Upper lobe of left lung (tissue), 6 donors: ENCODE measurements around the gene DYNC2LI1. TPM values are rescaled to one million over a fixed set of nuclear protein-coding genes. Genes with fewer than 3 reads are reported as not detected.
A peak's percentile ranks its signal among the peaks of the same experiment; 100 is the strongest.

Experiments
- ATAC-seq, 2 donors: fragments of 200-7000 bp; cut with Tn5 transposase; one replicate each; pipeline ENCODE4 v1.9.1; 2022; ENCODE audit warnings: mild to moderate bottlenecking in 2 of 2, moderate library complexity in 2 of 2; ENCODE audit not compliant: low FRiP score in 2 of 2
- DNase-seq, 2 donors: peaks; one replicate each; pipeline ENCODE4 v3.0.0-alpha.2; 2019 to 2020
- H3K27ac ChIP-seq, 4 donors: fragments of 200-600 bp; sonication (generic); one replicate each; pipeline ENCODE4 v1.5.1; 2016 to 2019
- H3K27me3 ChIP-seq, 4 donors: fragments of 200-600 bp; sonication (generic); one replicate each; pipeline ENCODE4 v1.5.1; 2017 to 2019
- H3K36me3 ChIP-seq, 4 donors: fragments of 200-600 bp; sonication (generic); one replicate each; pipeline ENCODE4 v1.5.1; 2016 to 2019
- H3K4me1 ChIP-seq, 4 donors: fragments of 200-600 bp; sonication (generic); one replicate each; pipeline ENCODE4 v1.5.1; 2018 to 2019
- H3K4me3 ChIP-seq, 4 donors: fragments of 200-600 bp; sonication (generic); one replicate each; pipeline ENCODE4 v1.5.1; 2017 to 2019; ENCODE audit warnings: mild to moderate bottlenecking in 2 of 4, moderate library complexity in 1 of 4
- H3K9me3 ChIP-seq, 4 donors: fragments of 200-600 bp; sonication (generic); one replicate each; pipeline ENCODE4 v1.5.1; 2018 to 2019
- CTCF ChIP-seq, 6 experiments: fragments of 450-650 bp in 4 of 6; fragments of 200-600 bp in 2 of 6; sonication (generic) in 2 of 6; IDR thresholded peaks; one replicate each; pipeline ENCODE4 v1.5.1; 2016 to 2019; ENCODE audit warnings: antibody characterized with exemption in 6 of 6
- EP300 ChIP-seq, 4 donors: sonication (generic); formaldehyde crosslinking; IDR thresholded peaks; one replicate each; pipeline ENCODE4 v1.5.1; 2017; ENCODE audit warnings: antibody characterized with exemption in 4 of 4, control low read depth in 2 of 4
- POLR2A ChIP-seq, 4 donors: fragments of 450-650 bp; IDR thresholded peaks; one replicate each; pipeline ENCODE4 v1.5.1; 2016 to 2017; ENCODE audit warnings: antibody characterized with exemption in 4 of 4, mild to moderate bottlenecking in 2 of 4
- POLR2AphosphoS5 ChIP-seq, 2 donors: sonication (generic); formaldehyde crosslinking; IDR thresholded peaks; one replicate each; pipeline ENCODE4 v1.5.1; 2017; ENCODE audit warnings: antibody characterized with exemption in 2 of 2
- WGBS, 2 donors: methylation state at CpG; one replicate each; pipeline ENCODE4 v1.1.5; 2017 to 2018; 5-methylcytosine and 5-hydroxymethylcytosine counted together
- total RNA-seq, 6 donors: library from RNA; depleted of rRNA in 4 of 6; stranded (reverse); fragments of >200 nt in 4 of 6; gene quantifications; one replicate each; pipeline versions ENCODE4 v1.1.0 to v1.2.1, GENCODE V29; 2016 to 2021
- donor health status: DM: no; HTN: no; CAD: no; lungs with moderate emphysema.
- donor health status: DM: no; HTN: yes; CAD: no; lungs with severe emphysema.

Gene DYNC2LI1
- total RNA-seq, 6 donors from 2014 or later, result 15.8 to 58.2 (median 18.1) TPM

GRCh38 chr2:43837831-43838559 lies 64.2 kb downstream of the DYNC2LI1 start:
- H3K27ac ChIP-seq, result no peak overlapping the region
- ATAC-seq, result no peak
- no peaks in the 10 kb centered on the region for H3K9me3 ChIP-seq
- TF ChIP-seq POLR2A (IDR thresholded peaks at IDR 0.05) (no peak), EP300 (IDR thresholded peaks at IDR 0.05) (no peak), POLR2AphosphoS5 (IDR thresholded peaks at IDR 0.05) (no peak), CTCF (IDR thresholded peaks at IDR 0.05) (no peak)
- H3K36me3 ChIP-seq, result no peaks in the 10 kb centered on the region
- no peaks in the 10 kb centered on the region for H3K4me1 ChIP-seq
- no peak overlapping the region for H3K4me3 ChIP-seq
- no peaks in the 10 kb centered on the region for H3K27me3 ChIP-seq
- DNase-seq, result no peak
- WGBS, 2 donors, result 85 to 88% methylated on average over 16 to 21 of the region's 21 CpGs

DNA sequence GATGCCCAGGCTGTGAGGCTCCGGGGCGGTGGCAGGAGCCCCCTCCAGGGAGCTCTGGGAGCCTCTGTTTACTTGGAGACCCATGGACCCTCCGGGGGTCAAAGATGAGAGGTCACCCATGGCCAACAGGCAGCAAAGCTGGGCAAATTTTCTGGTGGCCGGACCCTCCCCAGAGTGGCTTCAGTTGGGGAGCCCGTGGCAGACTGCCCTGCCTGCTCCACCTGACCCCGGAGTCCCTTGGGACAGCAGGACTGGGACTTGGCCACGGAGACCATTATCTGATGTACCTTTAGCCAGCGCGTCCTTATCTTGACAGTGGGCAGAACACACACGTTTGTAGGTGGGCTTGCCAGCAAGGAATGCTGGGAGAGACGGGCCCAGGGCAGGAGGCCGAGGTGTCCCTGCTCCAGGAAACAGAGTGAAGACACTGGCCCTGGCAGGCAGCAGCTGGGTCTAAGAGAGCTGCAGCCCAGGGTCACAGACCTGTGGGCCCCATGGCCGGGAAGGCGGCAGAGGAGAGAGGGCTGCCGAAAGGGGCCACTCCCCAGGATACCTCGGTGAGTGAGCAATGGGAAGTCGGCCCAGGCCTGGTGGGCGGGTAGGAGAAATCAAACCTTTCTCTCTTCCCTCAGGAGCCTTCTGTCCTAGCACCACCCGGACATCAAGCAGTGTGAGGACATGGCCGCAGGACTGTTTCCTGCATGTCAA lies 64.9 kb downstream of the DYNC2LI1 start, which contains the start of the genes ABCG5 and ABCG8:
TSS of gene ABCG5 (minus strand) at position 280 of the 708 bp plus-strand sequence. CDS start at position 120, 160 bp downstream.
TSS of gene ABCG8 (plus strand) at position 412 of the 708 bp plus-strand sequence. CDS start at position 495, 83 bp downstream.
- TF ChIP-seq CTCF (IDR thresholded peaks at IDR 0.05), result no peak
- TF ChIP-seq POLR2A (IDR thresholded peaks at IDR 0.05), result no peak
- TF ChIP-seq POLR2AphosphoS5 (IDR thresholded peaks at IDR 0.05), result no peak
- no peak for TF ChIP-seq EP300 (IDR thresholded peaks at IDR 0.05)
- ATAC-seq (peak in 1 of 2 donors; percentile 9), DNase-seq (peak in 1 of 2 donors; percentile 65)
- H3K9me3 ChIP-seq, result no peaks in the 10 kb centered on the region
- 82 to 92% methylated on average over 13 to 18 of the region's 20 CpGs for WGBS, 2 donors
- no peak within 1 kb of the TSS for H3K27ac ChIP-seq
- H3K4me1 ChIP-seq, result no peaks in the 10 kb centered on the region
- H3K4me3 ChIP-seq, result no peak within 1 kb of the TSS
- H3K36me3 ChIP-seq, result no peaks in the 10 kb centered on the region
- no peaks in the 10 kb centered on the region for H3K27me3 ChIP-seq

DNA sequence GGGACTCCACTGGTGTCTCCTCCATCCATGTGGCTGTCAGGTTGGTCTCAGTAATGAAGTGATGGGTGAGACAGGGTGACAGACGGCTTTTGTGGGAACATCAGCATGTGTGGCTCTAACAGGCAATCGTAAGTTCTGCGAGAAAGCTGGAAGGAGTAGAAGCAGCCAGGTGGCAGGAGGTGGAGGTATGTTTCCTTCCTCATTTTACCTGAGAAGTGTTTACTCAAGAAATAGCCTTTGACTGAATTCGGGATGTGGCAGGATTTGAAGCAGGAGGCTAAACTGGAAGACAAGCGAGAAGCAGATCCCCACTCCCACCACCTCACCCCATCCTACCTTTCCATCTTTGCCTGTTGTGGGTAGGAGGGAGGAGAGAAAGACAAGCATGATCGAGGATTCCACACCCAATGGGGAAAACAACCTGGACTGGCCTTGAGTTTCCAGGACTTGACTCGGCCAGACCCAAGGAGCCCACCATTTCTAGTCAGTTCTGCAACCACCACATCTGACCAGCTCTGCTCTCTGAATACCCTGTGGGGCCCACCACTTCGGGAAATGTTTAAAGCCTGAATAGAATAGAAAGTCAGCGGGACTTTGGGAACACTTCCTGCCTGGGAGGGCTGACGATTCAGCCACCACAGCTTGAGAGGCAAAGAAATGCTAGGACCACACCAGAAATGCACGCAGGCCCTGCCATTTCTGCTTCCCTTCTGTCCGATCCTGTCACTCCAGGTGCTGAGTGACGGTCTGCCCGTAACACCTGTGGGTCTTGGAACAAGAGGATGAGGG lies 66.1 kb downstream of the DYNC2LI1 start:
- Histone ChIP-seq H3K4me1 (no peaks in the 10 kb centered on the region), H3K4me3 (no peak overlapping the region), H3K9me3 (no peaks in the 10 kb centered on the region), H3K27me3 (no peaks in the 10 kb centered on the region), H3K27ac (no peak overlapping the region), H3K36me3 (no peaks in the 10 kb centered on the region)
- ATAC-seq (no peak), DNase-seq (no peak)
- 75 to 77% methylated on average over 14 of the region's 14 CpGs for WGBS, 2 donors
- no peak for TF ChIP-seq POLR2AphosphoS5 (IDR thresholded peaks at IDR 0.05)
- TF ChIP-seq EP300 (IDR thresholded peaks at IDR 0.05), result no peak
- no peak for TF ChIP-seq CTCF (IDR thresholded peaks at IDR 0.05)
- TF ChIP-seq POLR2A (IDR thresholded peaks at IDR 0.05), result no peak

GRCh38 chr2:43840965-43841364 lies 67.1 kb downstream of the DYNC2LI1 start:
- 60 to 79% methylated on average over 5 of the region's 5 CpGs for WGBS, 2 donors
- DNase-seq, result no peak
- no peaks in the 10 kb centered on the region for H3K9me3 ChIP-seq
- no peak for TF ChIP-seq CTCF (IDR thresholded peaks at IDR 0.05)
- no peak for TF ChIP-seq EP300 (IDR thresholded peaks at IDR 0.05)
- TF ChIP-seq POLR2AphosphoS5 (IDR thresholded peaks at IDR 0.05), result no peak
- TF ChIP-seq POLR2A (IDR thresholded peaks at IDR 0.05), result no peak
- H3K27ac ChIP-seq, result no peak overlapping the region
- no peak overlapping the region for H3K4me3 ChIP-seq
- H3K4me1 ChIP-seq, result no peaks in the 10 kb centered on the region
- ATAC-seq, result no peak
- H3K27me3 ChIP-seq, result no peaks in the 10 kb centered on the region
- H3K36me3 ChIP-seq, result no peaks in the 10 kb centered on the region
